Activated T-cell treated with anti-CD3 and anti-CD28 coated beads for 4 hours (primary cell): ENCODE data around the gene FAM9A.

Source experiments
- DNase-seq: peaks from one replicate; pipeline ENCODE4 v3.0.0-alpha.2; 2020

FAM9A gene

GRCh38 chrX:8801041-8801599, at the start of gene FAM9A:
TSS of gene FAM9A (minus strand) at chrX:8801383. CDS start at chrX:8800171, 1,212 bp downstream.
- DNase-seq = no peak

GRCh38 chrX:8850478-8850877, 49.3 kb upstream of the FAM9A start:
- DNase-seq = no peak

GRCh38 chrX:8849945-8850344, 48.8 kb upstream of the FAM9A start:
- no peak for DNase-seq

DNA sequence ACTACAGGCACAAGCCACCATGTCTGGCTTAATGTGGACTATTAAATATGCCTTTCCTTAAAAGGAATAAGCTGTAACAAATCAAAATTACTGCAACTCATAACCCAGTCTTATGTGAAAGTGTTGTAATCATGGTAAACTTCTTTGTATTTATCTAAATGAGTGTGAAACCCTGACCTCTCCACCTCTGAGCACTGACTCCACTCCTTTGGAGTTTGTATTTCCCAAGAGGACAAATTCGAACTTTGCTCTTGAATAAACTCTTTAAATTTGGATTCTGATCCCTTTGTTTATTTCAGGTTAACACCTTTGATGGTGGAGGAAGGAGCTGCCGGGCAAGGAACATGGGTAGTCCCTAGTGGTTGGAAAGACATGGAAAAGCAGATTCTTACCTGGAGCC, 48.3 kb upstream of the FAM9A start:
- no peak for DNase-seq

DNA sequence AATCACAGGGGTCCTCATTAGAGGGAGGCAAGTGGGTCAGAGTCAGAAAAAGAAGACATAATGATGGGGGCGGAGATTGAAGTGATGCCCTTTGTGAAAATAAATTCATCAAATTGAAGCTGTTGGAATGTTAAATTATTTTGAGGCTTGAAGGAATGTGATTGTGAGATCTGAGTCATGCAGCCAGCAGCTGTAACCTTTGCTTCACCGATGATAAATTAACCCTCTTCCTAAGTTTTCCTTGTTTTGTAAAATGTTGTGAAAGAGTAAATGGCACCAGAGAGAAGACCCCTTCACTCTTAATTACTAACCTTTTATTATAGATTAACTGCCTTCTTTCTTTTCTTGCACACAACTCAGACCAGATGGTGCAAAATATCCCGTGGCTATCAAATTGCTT, 47.7 kb upstream of the FAM9A start:
- DNase-seq = no peak

- DNase-seq = no peak
Observed at GRCh38 chrX:8848441-8848840, 47.3 kb upstream of the FAM9A start.

DNA sequence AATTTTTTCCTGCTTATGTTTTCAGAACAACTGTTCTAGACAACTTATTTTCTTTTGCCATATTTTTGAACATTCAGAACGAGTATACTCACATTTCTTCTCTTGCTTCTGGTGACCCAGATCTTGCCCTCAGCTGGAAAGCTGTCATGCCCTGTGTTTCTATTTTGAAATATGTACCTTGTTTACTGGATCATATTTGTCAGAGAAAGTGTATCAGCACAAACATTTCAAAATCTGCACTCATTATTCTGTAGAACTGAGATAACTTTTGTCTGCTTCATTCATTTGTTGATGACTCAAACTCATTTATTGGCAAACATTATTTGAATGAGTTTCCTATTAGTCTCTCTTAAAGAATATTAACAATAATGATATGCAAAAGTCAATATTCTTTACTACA, 46.2 kb upstream of the FAM9A start:
- no peak for DNase-seq

GRCh38 chrX:8846266-8846665, 45.1 kb upstream of the FAM9A start:
- DNase-seq = no peak

GRCh38 chrX:8845469-8845868, 44.3 kb upstream of the FAM9A start:
- no peak for DNase-seq

GRCh38 chrX:8845060-8845459, 43.9 kb upstream of the FAM9A start:
- no peak for DNase-seq

DNA sequence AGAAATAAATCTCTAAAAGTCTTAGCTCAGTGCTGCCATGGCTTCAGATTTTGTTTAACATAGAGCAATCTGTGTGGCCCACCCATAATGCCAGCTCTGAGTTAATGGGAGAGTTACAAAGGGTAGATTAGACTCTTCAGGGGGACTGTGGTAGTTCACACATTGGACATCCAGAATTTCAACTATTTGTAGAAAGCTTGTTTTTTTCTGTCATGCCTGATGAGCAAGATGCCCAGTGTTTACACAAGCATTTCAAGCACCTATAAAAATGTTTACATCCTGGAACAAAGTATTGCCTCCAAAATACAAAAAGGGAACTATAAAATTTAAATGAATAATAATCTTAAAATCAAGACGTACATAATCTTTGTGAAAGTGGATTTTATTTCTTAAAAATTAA, 43.0 kb upstream of the FAM9A start:
- DNase-seq = no peak

DNA sequence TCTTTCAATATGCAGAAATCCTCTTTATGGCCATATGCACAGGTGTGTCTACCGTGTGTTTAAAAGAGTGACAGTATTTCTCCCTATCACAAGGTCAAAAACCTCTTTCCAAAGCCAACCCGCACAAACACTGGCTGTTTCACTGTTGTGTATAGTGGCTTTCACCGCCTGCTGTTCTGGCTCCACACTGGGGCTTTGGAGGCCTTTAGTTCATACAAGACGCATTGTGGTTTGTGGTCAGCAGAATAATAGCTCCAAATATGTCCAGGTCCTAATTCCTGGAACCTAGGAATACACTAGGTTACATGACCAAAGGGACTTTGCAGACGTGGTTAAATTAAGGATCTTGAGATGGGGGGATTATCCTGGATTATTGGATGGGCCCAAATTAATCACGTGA, 40.7 kb upstream of the FAM9A start:
- DNase-seq = no peak

- DNase-seq = no peak
Observed at GRCh38 chrX:8834392-8834791, 33.2 kb upstream of the FAM9A start.

GRCh38 chrX:8832582-8833378, 31.6 kb upstream of the FAM9A start:
- DNase-seq = no peak

DNA sequence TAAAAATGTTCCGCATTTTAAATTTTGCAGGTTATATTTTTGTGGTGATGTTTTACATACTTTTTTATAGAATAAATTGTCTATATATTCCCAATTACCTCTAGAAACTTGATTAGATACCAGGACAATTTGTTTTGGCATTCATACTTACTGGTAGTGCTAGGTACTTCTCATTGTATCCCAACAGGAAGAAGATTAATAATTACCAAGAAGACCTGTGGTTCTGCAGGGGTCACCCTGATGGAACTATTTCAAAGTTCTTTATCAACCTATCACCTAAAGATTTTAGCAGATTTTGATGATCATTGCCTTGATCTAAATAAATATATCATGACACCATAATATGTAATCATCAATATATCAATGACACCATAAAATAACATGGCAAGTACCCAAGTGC, 22.5 kb upstream of the FAM9A start:
- no peak for DNase-seq

DNA sequence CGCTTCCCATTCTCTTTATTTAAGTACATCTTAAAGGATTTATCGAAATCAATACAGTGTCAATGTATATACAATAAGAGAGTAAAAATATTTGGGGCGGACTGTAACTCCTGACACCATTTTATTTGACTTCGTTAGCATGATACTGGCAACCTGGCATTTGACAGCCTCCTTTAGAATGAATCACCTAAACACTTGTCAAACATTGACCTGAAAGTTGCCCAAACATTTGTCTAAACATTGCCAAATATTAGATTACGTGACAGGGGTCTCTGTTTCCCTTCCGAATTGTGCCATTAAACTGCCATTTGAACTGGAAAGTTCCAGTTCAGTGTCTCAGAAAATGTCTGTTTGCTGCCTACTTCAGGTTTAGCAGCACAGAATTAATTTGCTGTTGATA, 20.8 kb upstream of the FAM9A start:
- no peak for DNase-seq

GRCh38 chrX:8820910-8821527, 19.8 kb upstream of the FAM9A start:
- no peak for DNase-seq

GRCh38 chrX:8815460-8816065, 14.4 kb upstream of the FAM9A start:
- peak; percentile 3 for DNase-seq

GRCh38 chrX:8813036-8813435, 11.9 kb upstream of the FAM9A start:
- no peak for DNase-seq

- no peak for DNase-seq
Observed at GRCh38 chrX:8811611-8812010, 10.4 kb upstream of the FAM9A start.

- no peak for DNase-seq
Observed at GRCh38 chrX:8808661-8809060, 7.5 kb upstream of the FAM9A start.

DNA sequence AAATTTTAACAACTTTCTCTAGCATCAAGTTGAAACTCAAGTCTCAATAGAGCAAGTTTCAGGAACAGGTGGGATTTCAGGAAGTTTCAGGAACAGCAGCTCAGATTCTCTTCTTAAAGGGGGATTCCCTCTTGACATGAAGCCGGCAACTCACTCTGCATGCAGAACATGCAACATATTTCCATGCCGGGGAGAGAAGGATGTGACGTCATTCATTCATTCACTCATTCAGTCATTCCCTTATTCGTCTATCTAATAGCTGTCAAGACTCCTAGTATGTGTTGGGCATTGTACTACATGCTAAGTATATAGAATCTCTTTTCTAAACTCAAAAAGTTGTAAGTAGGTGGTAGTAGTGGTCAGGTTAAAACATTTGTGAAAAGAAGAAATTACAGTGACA, 4.8 kb upstream of the FAM9A start:
- DNase-seq = no peak

- no peak for DNase-seq
Observed at GRCh38 chrX:8805046-8805445, 3.9 kb upstream of the FAM9A start.

DNA sequence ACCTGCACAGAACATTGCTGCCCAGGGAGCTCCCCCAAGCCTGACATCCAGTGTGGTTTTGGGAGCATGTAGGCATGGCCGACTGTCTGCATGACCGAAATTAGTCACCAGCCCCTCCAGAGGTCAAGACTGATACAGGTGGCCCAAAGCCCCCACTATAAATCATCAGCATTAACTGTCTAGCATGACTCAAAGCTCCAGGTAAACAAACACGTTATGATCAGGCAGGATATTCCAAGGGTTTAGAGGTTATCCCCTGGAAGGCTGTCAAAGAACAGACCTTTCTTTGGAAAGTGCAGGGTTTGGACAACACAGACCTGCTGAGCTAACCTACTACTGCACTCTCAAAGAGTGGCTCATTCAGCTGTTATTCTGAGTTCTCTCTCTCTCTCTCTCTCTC, 2.1 kb upstream of the FAM9A start:
- no peak for DNase-seq
